CD8-positive, alpha-beta memory T cell (primary cell): ENCODE measurements around the gene ATXN10. TPM values are rescaled to one million over a fixed set of nuclear protein-coding genes. Genes with fewer than 3 reads are reported as not detected.

ENCODE experiments used
- CTCF ChIA-PET: fragments of 350-600 bp; sonication (Branson Sonifier 250); formaldehyde crosslinking; loops from one replicate; lab custom pipeline; 2021; ENCODE audit warnings: antibody characterized with exemption; lab: Charles Lee
- POLR2A ChIA-PET: fragments of 350-600 bp; sonication (Branson Sonifier 250); formaldehyde crosslinking; loops from one replicate; lab custom pipeline; 2021; ENCODE audit warnings: antibody characterized with exemption; lab: Charles Lee
- DNase-seq, 5 donors: peaks; one replicate each; pipeline versions ENCODE4 v3.0.0 to v3.0.0-alpha.2; 2020 to 2022; ENCODE audit warnings: mixed read lengths in 1 of 5
- H3K27ac ChIP-seq: one replicate; pipeline ENCODE4 v1.7.0; 2013; ENCODE audit warnings: low read depth, mild to moderate bottlenecking, low read length, moderate library complexity
- H3K27me3 ChIP-seq: 2 replicates; pipeline ENCODE4 v1.7.0; 2013; ENCODE audit warnings: low read length, mild to moderate bottlenecking; ENCODE audit not compliant: insufficient read depth, poor library complexity, severe bottlenecking
- H3K36me3 ChIP-seq: 2 replicates; pipeline ENCODE4 v1.7.0; 2013; ENCODE audit warnings: mild to moderate bottlenecking, low read length, moderate library complexity; ENCODE audit not compliant: insufficient read depth
- H3K4me1 ChIP-seq: 2 replicates; pipeline ENCODE4 v1.7.0; 2013; ENCODE audit warnings: mild to moderate bottlenecking, low read length, moderate library complexity; ENCODE audit not compliant: insufficient read depth
- H3K4me3 ChIP-seq: 2 replicates; pipeline ENCODE4 v1.7.0; 2013; ENCODE audit warnings: mild to moderate bottlenecking, low read length
- H3K9me3 ChIP-seq: 2 replicates; pipeline ENCODE4 v1.7.0; 2013; ENCODE audit warnings: mild to moderate bottlenecking, low read length
- H3K27ac Mint-ChIP-seq, 8 donors: one replicate each; pipeline ENCODE4 v1.8.0; 2020 to 2021; ENCODE audit warnings: mixed read lengths in 8 of 8, mild to moderate bottlenecking in 6 of 8, inconsistent platforms in 3 of 8, moderate library complexity in 3 of 8
- H3K27me3 Mint-ChIP-seq, 2 donors: one replicate each; pipeline ENCODE4 v1.8.0; 2020 to 2021; ENCODE audit warnings: mixed read lengths in 2 of 2, mild to moderate bottlenecking in 1 of 2, moderate library complexity in 1 of 2
- H3K36me3 Mint-ChIP-seq, 3 donors: one replicate each; pipeline ENCODE4 v1.8.0; 2020 to 2021; ENCODE audit warnings: mixed read lengths in 3 of 3, inconsistent platforms in 1 of 3, mild to moderate bottlenecking in 1 of 3
- H3K4me1 Mint-ChIP-seq, 3 donors: one replicate each; pipeline ENCODE4 v1.8.0; 2020 to 2021; ENCODE audit warnings: mixed read lengths in 3 of 3, inconsistent platforms in 1 of 3, mild to moderate bottlenecking in 1 of 3
- H3K4me3 Mint-ChIP-seq, 7 donors: one replicate each; pipeline ENCODE4 v1.8.0; 2020 to 2021; ENCODE audit warnings: mixed read lengths in 7 of 7, mild to moderate bottlenecking in 6 of 7, moderate library complexity in 4 of 7, inconsistent platforms in 2 of 7
- H3K9me3 Mint-ChIP-seq, 5 donors: one replicate each; pipeline ENCODE4 v1.8.0; 2020 to 2022; ENCODE audit warnings: mixed read lengths in 5 of 5, mild to moderate bottlenecking in 3 of 5, moderate library complexity in 2 of 5, inconsistent platforms in 1 of 5
- polyA plus RNA-seq: library from polyadenylated mRNA; unstranded; fragments of 300-500 nt; fragmentation: Illumina TruSeq; gene quantifications from one replicate; pipeline ENCODE4 v1.2.3, GENCODE V29; 2021
- total RNA-seq, 2 experiments: library from RNA; stranded (reverse); gene quantifications; one replicate each; pipeline ENCODE4 v1.2.3, GENCODE V29; 2021

Gene ATXN10
- total and polyA plus RNA-seq, 3 experiments from 2014 or later = 95.7 to 123 (median 122) TPM

DNA sequence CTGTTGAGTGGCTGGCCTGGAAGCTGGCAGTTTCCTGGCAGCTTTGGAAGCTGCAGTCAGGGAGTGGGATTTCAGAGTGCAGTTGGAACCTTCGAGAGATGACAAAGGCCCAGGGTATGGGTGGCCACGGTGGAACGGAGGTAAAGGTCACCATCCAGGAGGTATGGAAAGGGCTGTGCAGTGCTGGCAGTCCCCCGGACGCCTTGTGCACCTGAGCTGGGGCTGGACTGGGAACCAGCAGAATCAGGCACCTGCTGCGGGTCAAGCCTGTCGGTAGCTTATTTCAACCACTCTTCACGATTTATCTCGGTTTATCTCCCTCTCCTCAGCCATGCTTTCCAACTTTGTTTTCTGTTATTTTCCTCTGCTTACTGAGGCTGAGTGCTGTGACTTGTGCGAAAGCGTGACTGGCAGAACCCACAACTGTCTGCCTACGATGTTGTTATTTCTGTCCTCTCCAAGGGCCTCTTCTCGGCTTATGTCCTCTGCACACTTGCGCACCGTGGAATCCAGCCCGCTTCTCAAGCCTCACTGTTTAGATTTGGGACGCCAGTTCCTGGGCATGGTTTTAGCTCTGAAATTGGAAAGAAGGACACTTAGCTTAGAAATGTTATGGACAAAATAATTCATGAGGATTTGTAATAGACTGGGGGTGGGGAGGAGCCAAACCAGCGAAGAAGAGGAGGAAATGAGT, 24.0 kb upstream of the ATXN10 start:
- H3K4me1 ChIP-seq = peaks cover 5% of the 10 kb centered on the region
- DNase-seq = no peak
- ChIA-PET POLR2A (no interaction called here), CTCF (interaction anchor here (0.9 to 1.3 kb wide), 3 partner anchors 8 to 358 kb away, joined by 3 to 4 read pairs (median 3); no protein-coding TSS in a partner anchor)
- peaks cover 9 to 23% (median 11%) of the 10 kb centered on the region in 3 donors for H3K4me1 Mint-ChIP-seq
- H3K9me3 ChIP-seq = no peaks in the 10 kb centered on the region
- H3K27me3 ChIP-seq = no peaks in the 10 kb centered on the region
- no peaks in the 10 kb centered on the region for H3K36me3 Mint-ChIP-seq
- H3K9me3 Mint-ChIP-seq = no peaks in the 10 kb centered on the region
- H3K27me3 Mint-ChIP-seq = peaks cover 9 to 57% of the 10 kb centered on the region in 2 donors
- H3K27ac Mint-ChIP-seq = peak overlapping the region in 5 of 8 donors; percentile 13 to 62 (median 34)
- H3K36me3 ChIP-seq = no peaks in the 10 kb centered on the region
- H3K27ac ChIP-seq = no peak overlapping the region
- H3K4me3 Mint-ChIP-seq = peak overlapping the region in 1 of 7 donors; percentile 8
- no peak overlapping the region for H3K4me3 ChIP-seq

DNA sequence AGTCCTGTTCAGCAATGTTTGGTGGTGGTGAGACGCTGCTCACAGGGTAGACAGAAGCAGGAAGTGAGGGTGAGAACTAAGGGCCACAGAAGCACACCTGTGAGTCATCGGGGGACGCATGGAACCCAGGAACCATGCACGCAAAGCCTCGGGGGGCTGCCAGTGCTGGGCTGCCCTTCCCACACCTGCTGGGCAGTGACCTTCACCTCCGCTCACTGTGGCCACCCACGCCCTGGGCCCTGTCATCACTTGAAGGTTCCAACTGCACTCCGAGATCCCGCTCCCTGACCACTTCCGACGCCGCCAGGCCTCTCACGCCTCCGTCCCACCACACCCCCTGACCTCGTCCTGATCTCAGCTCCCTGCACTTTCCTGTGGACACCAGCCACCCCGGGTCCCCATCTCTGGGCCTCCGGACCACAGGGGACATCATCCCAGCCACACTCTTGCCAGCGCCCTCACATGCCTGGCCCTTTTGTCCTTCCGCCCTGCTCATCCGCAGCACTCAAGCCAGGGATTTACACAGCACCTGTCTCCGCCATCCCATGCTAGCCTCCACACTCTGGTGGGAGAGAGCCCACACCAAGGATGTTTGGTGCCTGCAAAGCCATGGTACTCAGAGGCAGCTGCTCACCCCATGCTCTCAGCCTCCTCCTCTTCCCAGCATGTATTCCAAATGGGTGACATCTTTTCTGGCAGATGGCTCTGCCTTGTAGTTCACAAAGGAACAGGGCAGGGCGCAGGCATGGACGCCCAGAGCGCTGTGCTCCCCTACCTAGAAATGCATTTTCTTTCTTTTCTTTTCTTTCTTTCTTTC, 23.1 kb upstream of the ATXN10 start:
- Histone ChIP-seq H3K4me3 (no peak overlapping the region), H3K36me3 (no peaks in the 10 kb centered on the region), H3K9me3 (no peaks in the 10 kb centered on the region), H3K4me1 (peaks cover 5% of the 10 kb centered on the region), H3K27me3 (no peaks in the 10 kb centered on the region), H3K27ac (no peak overlapping the region)
- no peak for DNase-seq
- peaks cover 8 to 57% of the 10 kb centered on the region in 2 donors for H3K27me3 Mint-ChIP-seq
- POLR2A ChIA-PET = no interaction called here
- no peak overlapping the region for H3K4me3 Mint-ChIP-seq
- CTCF ChIA-PET = interaction anchor here (1.3 kb wide), 1 partner anchor 37 kb away, joined by 3 read pairs; no protein-coding TSS in a partner anchor
- H3K9me3 Mint-ChIP-seq = no peaks in the 10 kb centered on the region
- H3K36me3 Mint-ChIP-seq = no peaks in the 10 kb centered on the region
- peaks cover 9 to 23% (median 11%) of the 10 kb centered on the region in 3 donors for H3K4me1 Mint-ChIP-seq
- H3K27ac Mint-ChIP-seq = peak overlapping the region in 4 of 8 donors; percentile 34 to 73 (median 50)

DNA sequence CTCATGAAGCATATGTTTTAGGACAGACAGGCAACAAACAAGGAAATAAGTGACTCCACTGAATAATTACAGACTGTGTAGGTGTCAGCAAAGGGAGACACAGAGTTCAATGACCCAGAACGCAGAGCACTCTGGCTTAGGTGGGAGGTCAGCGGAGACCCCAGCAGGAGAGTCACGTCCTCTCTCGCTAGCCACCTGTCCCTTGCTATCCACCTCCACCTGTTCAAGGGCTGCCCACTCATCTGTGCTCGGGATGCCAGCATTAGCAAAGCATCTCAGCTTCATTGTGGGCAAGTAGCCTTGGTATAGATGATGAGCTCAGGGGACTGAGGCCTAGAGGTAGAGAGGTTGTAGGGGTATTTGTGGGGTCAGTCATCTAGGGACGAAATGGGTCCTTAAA, 21.8 kb upstream of the ATXN10 start:
- no peak overlapping the region for H3K4me3 ChIP-seq
- peaks cover 5% of the 10 kb centered on the region for H3K4me1 ChIP-seq
- H3K27me3 ChIP-seq = no peaks in the 10 kb centered on the region
- POLR2A ChIA-PET = no interaction called here
- CTCF ChIA-PET = no interaction called here
- no peak overlapping the region for H3K27ac ChIP-seq
- H3K36me3 ChIP-seq = no peaks in the 10 kb centered on the region
- peaks cover 9 to 22% (median 11%) of the 10 kb centered on the region in 3 donors for H3K4me1 Mint-ChIP-seq
- peaks cover 12 to 62% of the 10 kb centered on the region in 2 donors for H3K27me3 Mint-ChIP-seq
- no peak for DNase-seq
- no peak overlapping the region for H3K4me3 Mint-ChIP-seq
- H3K9me3 Mint-ChIP-seq = no peaks in the 10 kb centered on the region
- H3K27ac Mint-ChIP-seq = no peak overlapping the region
- no peaks in the 10 kb centered on the region for H3K36me3 Mint-ChIP-seq
- no peaks in the 10 kb centered on the region for H3K9me3 ChIP-seq

DNA sequence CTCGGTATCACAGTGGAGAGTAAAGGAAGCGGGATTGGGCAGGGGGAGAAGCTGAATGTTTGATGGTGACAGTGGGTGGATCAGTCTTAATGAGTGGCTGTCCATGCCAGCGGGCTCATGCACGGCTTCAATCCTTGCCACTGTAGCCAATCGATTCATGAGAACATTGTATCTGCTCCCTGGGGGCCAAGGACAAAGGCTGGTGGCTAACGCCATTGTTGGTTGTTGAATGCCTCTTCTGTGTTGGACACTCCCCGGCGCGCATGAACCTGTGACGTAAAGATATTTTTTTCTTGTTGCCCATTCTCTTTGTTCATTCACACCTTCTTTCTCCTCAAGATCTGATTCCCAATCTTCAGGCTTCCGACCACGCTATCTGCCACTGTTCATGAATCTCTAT, 20.9 kb upstream of the ATXN10 start:
- Mint-ChIP-seq H3K9me3 (no peaks in the 10 kb centered on the region), H3K4me3 (no peak overlapping the region), H3K4me1 (peaks cover 4 to 17% (median 9%) of the 10 kb centered on the region in 3 donors), H3K36me3 (no peaks in the 10 kb centered on the region), H3K27me3 (peaks cover 13 to 59% of the 10 kb centered on the region in 2 donors), H3K27ac (peak overlapping the region in 1 of 8 donors; percentile 48)
- ChIA-PET CTCF (no interaction called here), POLR2A (no interaction called here)
- Histone ChIP-seq H3K4me3 (no peak overlapping the region), H3K9me3 (no peaks in the 10 kb centered on the region), H3K27ac (no peak overlapping the region), H3K27me3 (no peaks in the 10 kb centered on the region), H3K36me3 (no peaks in the 10 kb centered on the region), H3K4me1 (no peaks in the 10 kb centered on the region)
- no peak for DNase-seq

DNA sequence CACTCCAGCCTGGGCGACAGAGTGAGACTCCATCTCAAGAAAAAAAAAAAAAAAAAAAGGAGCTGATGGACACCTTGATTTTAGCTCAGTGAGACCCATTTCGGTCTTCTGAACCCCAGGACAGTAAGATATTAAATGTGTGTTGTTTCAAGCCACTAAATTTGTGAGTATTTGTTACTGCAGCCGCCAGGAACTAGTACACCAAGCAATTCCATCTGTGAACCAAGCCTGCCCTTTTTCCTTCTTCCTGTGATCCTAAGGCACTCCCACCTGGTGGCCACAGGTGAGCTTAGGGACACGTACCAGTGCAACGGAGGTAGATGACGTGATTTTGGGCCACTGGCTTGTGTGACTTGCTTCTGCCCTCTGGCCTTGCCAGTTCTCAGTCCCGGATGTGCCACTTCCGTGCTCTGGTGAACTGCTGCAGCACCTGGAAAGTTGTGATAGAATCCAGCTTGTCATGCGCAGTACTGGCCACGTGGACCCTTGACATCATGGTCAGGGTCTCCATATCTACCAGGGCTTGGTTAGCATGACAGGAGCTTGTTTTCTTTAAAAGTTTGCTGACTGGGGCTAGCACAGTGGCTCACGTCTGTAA, 19.6 kb upstream of the ATXN10 start:
- Mint-ChIP-seq H3K36me3 (no peaks in the 10 kb centered on the region), H3K27me3 (peaks cover 13 to 55% of the 10 kb centered on the region in 2 donors), H3K4me3 (no peak overlapping the region), H3K4me1 (peaks cover 0 to 11% (median 5%) of the 10 kb centered on the region in 3 donors), H3K27ac (peak overlapping the region in 1 of 8 donors; percentile 37), H3K9me3 (no peaks in the 10 kb centered on the region)
- no peaks in the 10 kb centered on the region for H3K36me3 ChIP-seq
- CTCF ChIA-PET = no interaction called here
- no peak overlapping the region for H3K27ac ChIP-seq
- POLR2A ChIA-PET = no interaction called here
- H3K4me1 ChIP-seq = no peaks in the 10 kb centered on the region
- no peaks in the 10 kb centered on the region for H3K9me3 ChIP-seq
- no peak overlapping the region for H3K4me3 ChIP-seq
- no peak for DNase-seq
- no peaks in the 10 kb centered on the region for H3K27me3 ChIP-seq

DNA sequence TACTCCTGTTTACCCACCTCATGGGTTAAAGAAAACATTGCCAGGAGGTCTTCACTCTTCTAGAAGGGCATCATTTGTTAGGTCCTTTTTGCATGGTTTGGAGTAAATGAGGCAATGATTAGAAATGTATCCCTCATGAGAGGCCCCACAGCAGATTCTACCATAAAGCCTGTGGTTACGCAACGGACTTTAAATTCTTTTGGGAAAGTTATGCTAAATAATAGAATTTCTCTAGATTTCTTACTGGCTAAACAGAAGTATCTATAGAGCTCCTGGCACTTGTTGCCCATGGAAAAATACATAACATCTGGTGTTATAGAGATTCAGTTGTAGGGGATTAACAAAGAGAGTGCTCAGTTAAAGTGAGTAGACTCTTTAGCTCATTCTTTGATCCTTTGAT, 15.1 kb upstream of the ATXN10 start:
- Mint-ChIP-seq H3K27ac (no peak overlapping the region), H3K36me3 (no peaks in the 10 kb centered on the region), H3K4me3 (no peak overlapping the region), H3K4me1 (no peaks in the 10 kb centered on the region), H3K9me3 (peaks cover 0 to 2% (median 0%) of the 10 kb centered on the region in 5 donors), H3K27me3 (peaks cover 9 to 31% of the 10 kb centered on the region in 2 donors)
- H3K27me3 ChIP-seq = no peaks in the 10 kb centered on the region
- ChIA-PET CTCF (no interaction called here), POLR2A (no interaction called here)
- no peak for DNase-seq
- H3K27ac ChIP-seq = no peak overlapping the region
- no peaks in the 10 kb centered on the region for H3K4me1 ChIP-seq
- H3K36me3 ChIP-seq = no peaks in the 10 kb centered on the region
- H3K4me3 ChIP-seq = no peak overlapping the region
- no peaks in the 10 kb centered on the region for H3K9me3 ChIP-seq

DNA sequence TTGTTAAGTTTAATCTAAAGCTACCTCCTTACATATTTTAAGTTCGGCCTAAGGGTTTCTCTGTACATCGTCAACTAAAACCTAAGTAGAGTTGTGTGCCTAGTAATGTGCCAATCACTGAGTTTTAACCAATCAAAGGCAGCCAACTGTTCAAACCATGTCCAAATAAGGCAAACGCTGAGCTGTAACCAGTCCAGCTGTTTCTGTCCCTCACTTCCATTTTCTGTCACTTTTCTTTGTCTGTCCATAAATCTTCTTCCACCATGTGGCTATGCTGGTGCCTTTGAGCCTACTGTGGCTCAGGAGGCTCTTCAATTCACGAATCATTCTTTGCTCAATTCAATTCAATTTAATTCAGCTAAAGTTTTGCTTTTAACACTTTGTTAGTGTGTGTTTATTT, 13.9 kb upstream of the ATXN10 start:
- Mint-ChIP-seq H3K27me3 (peaks cover 17 to 36% of the 10 kb centered on the region in 2 donors), H3K4me3 (no peak overlapping the region), H3K4me1 (no peaks in the 10 kb centered on the region), H3K9me3 (peaks cover 0 to 4% (median 2%) of the 10 kb centered on the region in 5 donors), H3K36me3 (peaks cover 0 to 7% (median 0%) of the 10 kb centered on the region in 3 donors), H3K27ac (no peak overlapping the region)
- Histone ChIP-seq H3K4me1 (no peaks in the 10 kb centered on the region), H3K27ac (no peak overlapping the region), H3K27me3 (no peaks in the 10 kb centered on the region), H3K4me3 (no peak overlapping the region), H3K9me3 (no peaks in the 10 kb centered on the region), H3K36me3 (no peaks in the 10 kb centered on the region)
- POLR2A ChIA-PET = no interaction called here
- CTCF ChIA-PET = no interaction called here
- DNase-seq = no peak
